Measurements from ENCODE around the gene ACO2.
"Not testable (repeated sequence)": the region's sequence is repeated elsewhere in the genome, so short reads cannot be mapped to it uniquely, and the experiment has no call there.

GRCh38 chr22:41460071-41460470, 8.8 kb upstream of the ACO2 start:
- TF ChIP-seq CTCF, POLR2AphosphoS5, EP300, POLR2A (IDR thresholded peaks at IDR 0.05): not testable (repeated sequence)
